ENCODE results near the gene SFRP2.
A peak's percentile ranks its signal among the peaks of the same experiment; 100 is the strongest.

The SFRP2 gene

GRCh38 chr4:153773236-153773690 is 15.6 kb downstream of the SFRP2 start:
- DNase-seq: no peak
- Histone ChIP-seq H2AFZ (ENCODE audit: low read depth, low read length) (no peak overlapping the region), H3K4me1 (ENCODE audit: insufficient read depth, low read length) (no peaks in the 10 kb centered on the region), H3K79me2 (ENCODE audit: insufficient read depth, low read length) (no peaks in the 10 kb centered on the region), H3K27me3 (ENCODE audit: insufficient read depth, low read length, poor library complexity) (no peaks in the 10 kb centered on the region), H3K4me3 (ENCODE audit: low read depth in 1 of 2, low read length in 2 of 2) (no peak overlapping the region), H3K27ac (ENCODE audit: low read length) (no peak overlapping the region), H4K20me1 (ENCODE audit: insufficient read depth, low read length) (no peaks in the 10 kb centered on the region), H3K4me2 (ENCODE audit: insufficient read depth, low read length) (no peak overlapping the region), H3K9ac (ENCODE audit: low read depth, low read length) (no peak overlapping the region), H3K36me3 (ENCODE audit: insufficient read depth, low read length) (no peaks in the 10 kb centered on the region), H3K9me3 (ENCODE audit: insufficient read depth, low read length, severe bottlenecking) (no peaks in the 10 kb centered on the region)
- ATAC-seq (ENCODE audit: insufficient read depth, low read depth): 0 out of 3 replicates have a peak, but pooled peaks have one; percentile 27
- TF ChIP-seq EZH2 (IDR thresholded peaks at IDR 0.05; ENCODE audit: borderline replicate concordance, low read depth, low read length, severe bottlenecking) (no peak), CTCF (IDR thresholded peaks at IDR 0.05; ENCODE audit: borderline replicate concordance, extremely low read depth, low read length, poor library complexity, severe bottlenecking) (peak; percentile 58)

GRCh38 chr4:153771046-153771445 is 17.8 kb downstream of the SFRP2 start:
- no peak overlapping the region for H3K9ac ChIP-seq (ENCODE audit: low read depth, low read length)
- no peak for ATAC-seq (ENCODE audit: insufficient read depth, low read depth)
- no peak for TF ChIP-seq EZH2 (IDR thresholded peaks at IDR 0.05; ENCODE audit: borderline replicate concordance, low read depth, low read length, severe bottlenecking)
- no peak for TF ChIP-seq CTCF (IDR thresholded peaks at IDR 0.05; ENCODE audit: borderline replicate concordance, extremely low read depth, low read length, poor library complexity, severe bottlenecking)

GRCh38 chr4:153766758-153767157 is 22.1 kb downstream of the SFRP2 start:
- H4K20me1 ChIP-seq (ENCODE audit: insufficient read depth, low read length): no peaks in the 10 kb centered on the region
- no peak for ATAC-seq (ENCODE audit: insufficient read depth, low read depth)
- no peaks in the 10 kb centered on the region for H3K27me3 ChIP-seq (ENCODE audit: insufficient read depth, low read length, poor library complexity)
- H3K79me2 ChIP-seq (ENCODE audit: insufficient read depth, low read length): no peaks in the 10 kb centered on the region
- no peaks in the 10 kb centered on the region for H3K36me3 ChIP-seq (ENCODE audit: insufficient read depth, low read length)
- no peak overlapping the region for H3K4me3 ChIP-seq (ENCODE audit: low read depth in 1 of 2, low read length in 2 of 2)
- H2AFZ ChIP-seq (ENCODE audit: low read depth, low read length): no peak overlapping the region
- no peak overlapping the region for H3K4me2 ChIP-seq (ENCODE audit: insufficient read depth, low read length)
- H3K4me1 ChIP-seq (ENCODE audit: insufficient read depth, low read length): no peaks in the 10 kb centered on the region
- H3K9me3 ChIP-seq (ENCODE audit: insufficient read depth, low read length, severe bottlenecking): no peaks in the 10 kb centered on the region
- no peak for TF ChIP-seq CTCF (IDR thresholded peaks at IDR 0.05; ENCODE audit: borderline replicate concordance, extremely low read depth, low read length, poor library complexity, severe bottlenecking)
- no peak for TF ChIP-seq EZH2 (IDR thresholded peaks at IDR 0.05; ENCODE audit: borderline replicate concordance, low read depth, low read length, severe bottlenecking)
- DNase-seq: no peak
- H3K27ac ChIP-seq (ENCODE audit: low read length): no peak overlapping the region
- H3K9ac ChIP-seq (ENCODE audit: low read depth, low read length): no peak overlapping the region

More at GRCh38 chr4:153771046-153771445, 17.8 kb downstream of the SFRP2 start:
- Histone ChIP-seq H3K4me1 (ENCODE audit: insufficient read depth, low read length) (no peaks in the 10 kb centered on the region), H3K9me3 (ENCODE audit: insufficient read depth, low read length, severe bottlenecking) (no peaks in the 10 kb centered on the region), H3K27ac (ENCODE audit: low read length) (no peak overlapping the region), H3K36me3 (ENCODE audit: insufficient read depth, low read length) (no peaks in the 10 kb centered on the region), H2AFZ (ENCODE audit: low read depth, low read length) (no peak overlapping the region), H4K20me1 (ENCODE audit: insufficient read depth, low read length) (no peaks in the 10 kb centered on the region), H3K27me3 (ENCODE audit: insufficient read depth, low read length, poor library complexity) (no peaks in the 10 kb centered on the region), H3K4me3 (ENCODE audit: low read depth in 1 of 2, low read length in 2 of 2) (no peak overlapping the region), H3K79me2 (ENCODE audit: insufficient read depth, low read length) (no peaks in the 10 kb centered on the region), H3K4me2 (ENCODE audit: insufficient read depth, low read length) (no peak overlapping the region)
- no peak for DNase-seq

- Histone ChIP-seq H3K27me3 (ENCODE audit: insufficient read depth, low read length, poor library complexity) (no peaks in the 10 kb centered on the region), H3K36me3 (ENCODE audit: insufficient read depth, low read length) (no peaks in the 10 kb centered on the region), H3K4me2 (ENCODE audit: insufficient read depth, low read length) (no peak overlapping the region), H3K9ac (ENCODE audit: low read depth, low read length) (no peak overlapping the region), H3K9me3 (ENCODE audit: insufficient read depth, low read length, severe bottlenecking) (no peaks in the 10 kb centered on the region), H3K4me1 (ENCODE audit: insufficient read depth, low read length) (no peaks in the 10 kb centered on the region), H3K79me2 (ENCODE audit: insufficient read depth, low read length) (no peaks in the 10 kb centered on the region), H3K27ac (ENCODE audit: low read length) (no peak overlapping the region), H4K20me1 (ENCODE audit: insufficient read depth, low read length) (no peaks in the 10 kb centered on the region), H2AFZ (ENCODE audit: low read depth, low read length) (no peak overlapping the region), H3K4me3 (ENCODE audit: low read depth in 1 of 2, low read length in 2 of 2) (no peak overlapping the region)
- no peak for DNase-seq
- no peak for TF ChIP-seq EZH2 (IDR thresholded peaks at IDR 0.05; ENCODE audit: borderline replicate concordance, low read depth, low read length, severe bottlenecking)
- TF ChIP-seq CTCF (IDR thresholded peaks at IDR 0.05; ENCODE audit: borderline replicate concordance, extremely low read depth, low read length, poor library complexity, severe bottlenecking): no peak
- no peak for ATAC-seq (ENCODE audit: insufficient read depth, low read depth)
These were observed 23.0 kb downstream of the SFRP2 start for GRCh38 chr4:153765894-153766293.
